ENCODE results near the gene FBXL19.

FBXL19 gene

DNA sequence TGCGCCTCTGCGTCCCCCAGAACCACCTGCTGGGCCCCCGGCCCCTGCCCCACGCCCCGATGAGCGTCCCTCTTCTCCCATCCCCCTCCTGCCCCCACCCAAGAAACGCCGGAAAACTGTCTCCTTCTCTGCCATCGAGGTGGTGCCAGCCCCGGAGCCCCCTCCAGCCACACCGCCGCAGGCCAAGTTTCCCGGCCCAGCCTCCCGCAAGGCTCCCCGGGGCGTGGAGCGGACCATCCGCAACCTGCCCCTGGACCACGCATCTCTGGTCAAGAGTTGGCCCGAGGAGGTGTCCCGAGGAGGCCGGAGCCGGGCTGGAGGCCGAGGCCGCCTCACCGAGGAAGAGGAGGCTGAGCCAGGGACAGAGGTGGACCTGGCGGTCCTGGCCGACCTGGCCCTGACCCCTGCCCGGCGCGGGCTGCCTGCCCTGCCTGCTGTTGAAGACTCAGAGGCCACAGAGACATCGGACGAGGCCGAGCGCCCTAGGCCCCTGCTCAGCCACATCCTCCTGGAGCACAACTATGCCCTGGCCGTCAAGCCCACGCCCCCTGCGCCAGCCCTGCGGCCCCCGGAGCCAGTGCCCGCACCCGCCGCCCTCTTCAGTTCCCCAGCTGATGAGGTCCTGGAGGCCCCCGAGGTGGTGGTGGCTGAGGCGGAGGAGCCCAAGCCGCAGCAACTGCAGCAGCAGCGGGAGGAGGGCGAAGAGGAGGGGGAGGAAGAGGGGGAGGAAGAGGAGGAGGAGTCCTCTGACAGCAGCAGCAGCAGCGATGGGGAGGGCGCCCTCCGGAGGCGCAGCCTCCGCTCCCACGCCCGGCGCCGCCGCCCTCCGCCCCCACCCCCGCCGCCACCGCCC lies 56.0 kb downstream of the FBXL19 start:
- H3K4me1 ChIP-seq (ENCODE audit: control insufficient read depth, insufficient read depth, low read length): no peaks in the 10 kb centered on the region
- no peaks in the 10 kb centered on the region for H3K9me3 ChIP-seq (ENCODE audit: control insufficient read depth, insufficient read depth, low read depth, low read length)
- POLR2A ChIA-PET: no interaction called here
- H3K4me3 ChIP-seq (ENCODE audit: low read depth, low read length): no peak overlapping the region
- CTCF ChIA-PET: interaction anchor here (1.2 to 1.4 kb wide), 2 partner anchors 25 to 1151 kb away, joined by 4 to 5 read pairs; no protein-coding TSS in a partner anchor
- no peak overlapping the region for H3K27ac ChIP-seq (ENCODE audit: extremely low read depth, low read depth, low read length)
- H3K36me3 ChIP-seq (ENCODE audit: control insufficient read depth in 2 of 2, insufficient read depth in 1 of 2, low read length in 2 of 2): peaks cover 21 to 100% of the 10 kb centered on the region in 2 experiments; a peak in 2 of 3 replicates
- TF ChIP-seq ZBTB10 (tag by site-specific recombination; IDR thresholded peaks at IDR 0.05) (no peak), ZBTB26 (tag by site-specific recombination; optimal IDR thresholded peaks at IDR 0.05) (no peak), HOXC10 (CRISPR knock-in tag; IDR thresholded peaks at IDR 0.05) (no peak), PRDM2 (tag by site-specific recombination; IDR thresholded peaks at IDR 0.05; ENCODE audit: borderline replicate concordance) (no peak), HIC1 (tag by site-specific recombination; IDR thresholded peaks at IDR 0.05) (0 out of 2 replicates have a peak, but pooled peaks have one; percentile 32), ZNF175 (tag by site-specific recombination; IDR thresholded peaks at IDR 0.05) (no peak), PATZ1 (tag by site-specific recombination; IDR thresholded peaks at IDR 0.05) (no peak), ZBTB20 (tag by site-specific recombination; IDR thresholded peaks at IDR 0.05) (no peak), EGR2 (tag by site-specific recombination; IDR thresholded peaks at IDR 0.05; ENCODE audit: low read depth) (peak; percentile 44; the same call in 1 of the 2 replicates), ZNF362 (tag by site-specific recombination; IDR thresholded peaks at IDR 0.05) (no peak), SP7 (tag by site-specific recombination; IDR thresholded peaks at IDR 0.05) (no peak), ZNF513 (tag by site-specific recombination; IDR thresholded peaks at IDR 0.05) (peak; percentile 71)
- TF ChIP-seq, protein P1, sequence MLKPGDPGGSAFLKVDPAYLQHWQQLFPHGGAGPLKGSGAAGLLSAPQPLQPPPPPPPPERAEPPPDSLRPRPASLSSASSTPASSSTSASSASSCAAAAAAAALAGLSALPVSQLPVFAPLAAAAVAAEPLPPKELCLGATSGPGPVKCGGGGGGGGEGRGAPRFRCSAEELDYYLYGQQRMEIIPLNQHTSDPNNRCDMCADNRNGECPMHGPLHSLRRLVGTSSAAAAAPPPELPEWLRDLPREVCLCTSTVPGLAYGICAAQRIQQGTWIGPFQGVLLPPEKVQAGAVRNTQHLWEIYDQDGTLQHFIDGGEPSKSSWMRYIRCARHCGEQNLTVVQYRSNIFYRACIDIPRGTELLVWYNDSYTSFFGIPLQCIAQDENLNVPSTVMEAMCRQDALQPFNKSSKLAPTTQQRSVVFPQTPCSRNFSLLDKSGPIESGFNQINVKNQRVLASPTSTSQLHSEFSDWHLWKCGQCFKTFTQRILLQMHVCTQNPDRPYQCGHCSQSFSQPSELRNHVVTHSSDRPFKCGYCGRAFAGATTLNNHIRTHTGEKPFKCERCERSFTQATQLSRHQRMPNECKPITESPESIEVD (tag by site-specific recombination; IDR thresholded peaks at IDR 0.05): no peak
- TF ChIP-seq, protein P2, sequence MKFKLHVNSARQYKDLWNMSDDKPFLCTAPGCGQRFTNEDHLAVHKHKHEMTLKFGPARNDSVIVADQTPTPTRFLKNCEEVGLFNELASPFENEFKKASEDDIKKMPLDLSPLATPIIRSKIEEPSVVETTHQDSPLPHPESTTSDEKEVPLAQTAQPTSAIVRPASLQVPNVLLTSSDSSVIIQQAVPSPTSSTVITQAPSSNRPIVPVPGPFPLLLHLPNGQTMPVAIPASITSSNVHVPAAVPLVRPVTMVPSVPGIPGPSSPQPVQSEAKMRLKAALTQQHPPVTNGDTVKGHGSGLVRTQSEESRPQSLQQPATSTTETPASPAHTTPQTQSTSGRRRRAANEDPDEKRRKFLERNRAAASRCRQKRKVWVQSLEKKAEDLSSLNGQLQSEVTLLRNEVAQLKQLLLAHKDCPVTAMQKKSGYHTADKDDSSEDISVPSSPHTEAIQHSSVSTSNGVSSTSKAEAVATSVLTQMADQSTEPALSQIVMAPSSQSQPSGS (tag by site-specific recombination; IDR thresholded peaks at IDR 0.05; ENCODE audit: low read depth): no peak
